SK-N-SH (cell line): ENCODE measurements around the gene MTCH1. TPM values are rescaled to one million over a fixed set of nuclear protein-coding genes. Genes with fewer than 3 reads are reported as not detected.
"Not testable (repeated sequence)": the region's sequence is repeated elsewhere in the genome, so short reads cannot be mapped to it uniquely, and the experiment has no call there.

Experiments used
- CTCF ChIA-PET: fragments of 300-600, 350-600 bp; formaldehyde crosslinking; extraction: SDS; loops from one replicate; lab custom pipeline; 2021; lab: Yijun Ruan, JAX
- POLR2A ChIA-PET: fragments of 350-600 bp; sonication (Branson Sonifier 250); formaldehyde crosslinking; extraction: SDS; loops from one replicate; lab custom pipeline; 2020; ENCODE audit warnings: antibody characterized with exemption, inconsistent platforms; lab: Yijun Ruan, JAX
- DNase-seq: peaks from one replicate; pipeline ENCODE4 v3.0.0; 2012
- H2AFZ ChIP-seq: fragments of 200-600 bp; sonication (generic); 2 replicates; pipeline ENCODE4 v1.8.1; 2016; ENCODE audit warnings: antibody characterized with exemption, mild to moderate bottlenecking, low read depth
- H3F3A ChIP-seq: fragments of 200-600 bp; sonication (generic); replicated peaks from 2 replicates; pipeline ENCODE3; 2016; ENCODE audit warnings: antibody characterized with exemption, mild to moderate bottlenecking; ENCODE audit not compliant: insufficient read depth
- H3K27ac ChIP-seq, 2 experiments: fragments of 200-500 bp in 1 of 2; fragments of 200-600 bp in 1 of 2; sonication (Bioruptor generic) in 1 of 2; sonication (generic), shearing (Covaris generic) in 1 of 2; 2 replicates each; pipeline versions ENCODE4 v1.5.1 to v1.6.1; 2014 to 2016; ENCODE audit warnings: low read depth in 2 of 2, inconsistent platforms in 1 of 2, low read length in 1 of 2, mild to moderate bottlenecking in 1 of 2, mixed read lengths in 1 of 2
- H3K27me3 ChIP-seq: fragments of 200-600 bp; sonication (generic), shearing (Covaris generic); 2 replicates; pipeline ENCODE4 v1.6.1; 2016; ENCODE audit warnings: mixed run types; ENCODE audit not compliant: insufficient read depth
- H3K36me3 ChIP-seq, 2 experiments: fragments of 200-500 bp in 1 of 2; fragments of 200-600 bp in 1 of 2; sonication (Bioruptor generic) in 1 of 2; sonication (generic) in 1 of 2; replicated peaks in 1 of 2; 2 replicates each; pipeline versions ENCODE3 to v1.5.1; 2014 to 2016; ENCODE audit warnings: low read length in 1 of 2, mild to moderate bottlenecking in 1 of 2; ENCODE audit not compliant: insufficient read depth in 2 of 2, control insufficient read depth in 1 of 2
- H3K4me1 ChIP-seq, 2 experiments: fragments of 200-500 bp in 1 of 2; fragments of 200-600 bp in 1 of 2; sonication (Bioruptor generic) in 1 of 2; sonication (generic), shearing (Covaris generic) in 1 of 2; 2 replicates each; pipeline versions ENCODE4 v1.5.1 to v1.6.1; 2014 to 2016; ENCODE audit warnings: low read depth in 1 of 2, low read length in 1 of 2, mixed run types in 1 of 2; ENCODE audit not compliant: insufficient read depth in 2 of 2, control insufficient read depth in 1 of 2
- H3K4me2 ChIP-seq: fragments of 200-600 bp; sonication (generic), shearing (Covaris generic); 2 replicates; pipeline ENCODE4 v1.6.1; 2017; ENCODE audit warnings: mixed run types
- H3K4me3 ChIP-seq, 2 experiments: fragments of 200-500 bp in 1 of 2; fragments of 200-600 bp in 1 of 2; sonication (Bioruptor generic) in 1 of 2; sonication (generic), shearing (Covaris generic) in 1 of 2; 2 replicates each; pipeline versions ENCODE4 v1.5.1 to v1.8.1; 2014 to 2016; ENCODE audit warnings: low read depth in 2 of 2, inconsistent platforms in 1 of 2, low read length in 1 of 2, mild to moderate bottlenecking in 1 of 2, mixed read lengths in 1 of 2, moderate library complexity in 1 of 2
- H3K79me2 ChIP-seq: fragments of 200-600 bp; sonication (generic); 2 replicates; pipeline ENCODE4 v1.8.1; 2017; ENCODE audit warnings: mild to moderate bottlenecking; ENCODE audit not compliant: insufficient read depth
- H3K9ac ChIP-seq: fragments of 200-600 bp; sonication (generic); 2 replicates; pipeline ENCODE4 v1.6.1; 2017; ENCODE audit warnings: mixed run types
- H3K9me2 ChIP-seq: fragments of 200-600 bp; sonication (generic); 2 replicates; pipeline ENCODE4 v1.6.1; 2017; ENCODE audit warnings: mixed run types
- H3K9me3 ChIP-seq: fragments of 200-600 bp; sonication (generic); 2 replicates; pipeline ENCODE4 v1.6.1; 2017; ENCODE audit warnings: mixed run types, mild to moderate bottlenecking, moderate library complexity
- H4K20me1 ChIP-seq: fragments of 200-600 bp; sonication (generic); 2 replicates; pipeline ENCODE4 v1.6.1; 2017; ENCODE audit warnings: mild to moderate bottlenecking, mixed run types; ENCODE audit not compliant: insufficient read depth
- EP300 ChIP-seq, 2 experiments: IDR thresholded peaks; 2 replicates each; pipeline versions ENCODE4 v1.4.0 to v1.6.1; 2012; ENCODE audit warnings: borderline replicate concordance in 1 of 2, low read depth in 1 of 2, low read length in 1 of 2
- EZH2phosphoT487 ChIP-seq: fragments of 200-600 bp; sonication (generic); IDR thresholded peaks from 2 replicates; pipeline ENCODE4 v1.6.1; 2017; ENCODE audit warnings: low read depth, mixed run types, mild to moderate bottlenecking, antibody characterized with exemption, moderate library complexity, borderline replicate concordance
- FOXJ3 ChIP-seq: sonication (generic); formaldehyde crosslinking; IDR thresholded peaks from 2 replicates; pipeline ENCODE4 v1.5.1; 2020; ENCODE audit warnings: mild to moderate bottlenecking, missing genetic modification reagents
- FOXM1 ChIP-seq: IDR thresholded peaks from 2 replicates; pipeline ENCODE4 v1.4.0; 2012; ENCODE audit warnings: low read depth, mild to moderate bottlenecking
- GABPA ChIP-seq: IDR thresholded peaks from 2 replicates; pipeline ENCODE4 v1.4.0; 2012; ENCODE audit warnings: low read depth, mild to moderate bottlenecking
- MAX ChIP-seq: IDR thresholded peaks from 2 replicates; pipeline ENCODE4 v1.4.0; 2012; ENCODE audit warnings: low read depth
- MXI1 ChIP-seq: IDR thresholded peaks from 2 replicates; pipeline ENCODE4 v1.6.1; 2012; ENCODE audit warnings: mild to moderate bottlenecking, low read depth, low read length, improper control_type of control experiment
- NFIC ChIP-seq: IDR thresholded peaks from 2 replicates; pipeline ENCODE4 v1.4.0; 2012; ENCODE audit warnings: borderline replicate concordance
- NRF1 ChIP-seq: IDR thresholded peaks from 2 replicates; pipeline ENCODE4 v1.6.1; 2012; ENCODE audit warnings: low read depth, mild to moderate bottlenecking, low read length
- PBX3 ChIP-seq: IDR thresholded peaks from 2 replicates; pipeline ENCODE4; 2012
- RFX5 ChIP-seq: IDR thresholded peaks from 2 replicates; pipeline ENCODE4 v1.6.1; 2012; ENCODE audit warnings: mild to moderate bottlenecking, improper control_type of control experiment, low read length
- SIN3A ChIP-seq: IDR thresholded peaks from 2 replicates; pipeline ENCODE4 v1.6.1; 2012; ENCODE audit warnings: low read depth, mild to moderate bottlenecking, low read length, moderate library complexity, borderline replicate concordance
- TEAD4 ChIP-seq: IDR thresholded peaks from 2 replicates; pipeline ENCODE4 v1.4.0; 2012; ENCODE audit warnings: mild to moderate bottlenecking, borderline replicate concordance; ENCODE audit not compliant: insufficient read depth
- USF1 ChIP-seq: IDR thresholded peaks from 2 replicates; pipeline ENCODE4 v1.4.0; 2012; ENCODE audit warnings: low read depth, borderline replicate concordance
- YY1 ChIP-seq: IDR thresholded peaks from 2 replicates; pipeline ENCODE4 v1.4.0; 2012; ENCODE audit warnings: low read depth, mild to moderate bottlenecking
- ZBTB33 ChIP-seq: IDR thresholded peaks from 2 replicates; pipeline ENCODE4 v1.4.0; 2012; ENCODE audit warnings: low read depth, borderline replicate concordance
- WGBS: methylation state at CpG from one replicate; pipeline ENCODE4 v1.1.6; 2017; ENCODE audit warnings: low lambda C conversion rate; 5-methylcytosine and 5-hydroxymethylcytosine counted together
- polyA plus RNA-seq, 3 experiments: library from polyadenylated mRNA; depleted of rRNA; stranded (reverse); fragments of >200 nt; gene quantifications; 2 replicates each; pipeline ENCODE4 v1.2.3, GENCODE V29; 2012

The MTCH1 gene
- polyA plus RNA-seq, 1 of the 3 experiments (the other 2 are of a cell fraction), result 151 TPM

GRCh38 chr6:36997811-36998722, 12.1 kb upstream of the MTCH1 start:
- no peak overlapping the region for H3K27ac ChIP-seq
- peak; percentile 52 for DNase-seq
- no peaks in the 10 kb centered on the region for H3K36me3 ChIP-seq
- H3K4me3 ChIP-seq, result no peak overlapping the region
- H3K9ac ChIP-seq, result no peak overlapping the region
- H2AFZ ChIP-seq, result no peak overlapping the region
- no peak for TF ChIP-seq FOXJ3 (CRISPR knock-in tag)
- TF ChIP-seq PBX3, result no peak
- no peak for TF ChIP-seq FOXM1
- TF ChIP-seq MXI1, result no peak
- TF ChIP-seq MAX, result no peak
- no peak for TF ChIP-seq EZH2phosphoT487
- no peak for TF ChIP-seq EP300 (IDR thresholded peaks at IDR 0.05; ENCODE audit: borderline replicate concordance in 1 of 2, low read depth in 1 of 2, low read length in 1 of 2)
- TF ChIP-seq SIN3A, result no peak
- no peak for TF ChIP-seq NRF1
- TF ChIP-seq YY1, result no peak
- no peak for TF ChIP-seq NFIC
- no peak for TF ChIP-seq RFX5
- no peak for TF ChIP-seq ZBTB33
- TF ChIP-seq GABPA, result no peak
- TF ChIP-seq TEAD4, result no peak
- no peak for TF ChIP-seq USF1
- ChIA-PET CTCF (interaction anchor here (2.1 to 3.7 kb wide), 2 partner anchors 20 kb away, joined by 7 to 17 read pairs; no protein-coding TSS in a partner anchor), POLR2A (interaction anchor here (1.4 kb wide), 1 partner anchor 12 kb away, joined by 3 read pairs; the partner anchor contains the start of gene MTCH1)
- peaks cover 0 to 10% of the 10 kb centered on the region in 2 experiments; a peak in 1 of 4 replicates for H3K4me1 ChIP-seq
- H3K4me2 ChIP-seq, result no peak overlapping the region
- 73% methylated on average over 15 of the region's 18 CpGs for WGBS
- H3F3A ChIP-seq, result no peaks in the 10 kb centered on the region
- no peaks in the 10 kb centered on the region for H3K9me3 ChIP-seq
- H3K79me2 ChIP-seq, result no peaks in the 10 kb centered on the region
- no peaks in the 10 kb centered on the region for H3K9me2 ChIP-seq
- no peaks in the 10 kb centered on the region for H4K20me1 ChIP-seq
- H3K27me3 ChIP-seq, result no peaks in the 10 kb centered on the region; the same call in 1 of the 2 replicates

- H3F3A ChIP-seq, H3K4me1 ChIP-seq, H3K27me3 ChIP-seq, H4K20me1 ChIP-seq, H3K9me2 ChIP-seq, H3K36me3 ChIP-seq, H3K79me2 ChIP-seq, H3K9ac ChIP-seq, H3K9me3 ChIP-seq, H3K4me2 ChIP-seq, DNase-seq, POLR2A ChIA-PET, H2AFZ ChIP-seq, H3K4me3 ChIP-seq, H3K27ac ChIP-seq: not testable (repeated sequence)
- 83% methylated on average over 2 of the region's 2 CpGs for WGBS
- CTCF ChIA-PET, result interaction anchor here (7.8 kb wide), 1 partner anchor 28 kb away, joined by 54 read pairs; no protein-coding TSS in a partner anchor
Measured at GRCh38 chr6:36990401-36990800, 4.4 kb upstream of the MTCH1 start.
